Right lobe of liver (tissue), 6 donors: ENCODE measurements around the gene RIMS1. TPM values are rescaled to one million over a fixed set of nuclear protein-coding genes. Genes with fewer than 3 reads are reported as not detected.

Source experiments
- ATAC-seq, 4 donors: fragments of 200-7000 bp; cut with Tn5 transposase; one replicate each; pipeline ENCODE4 v1.9.1; 2020; ENCODE audit warnings: mild to moderate bottlenecking in 4 of 4, moderate library complexity in 4 of 4
- DNase-seq, 3 donors: peaks; one replicate each; pipeline ENCODE4 v3.0.0-alpha.2; 2020
- H3K27ac ChIP-seq, 3 donors: fragments of 200-600 bp; one replicate each; pipeline ENCODE4 v1.8.0; 2022
- H3K27me3 ChIP-seq, 2 donors: fragments of 200-600 bp; one replicate each; pipeline ENCODE4 v1.8.0; 2022
- H3K36me3 ChIP-seq, 4 donors: fragments of 200-600 bp; sonication (generic) in 1 of 4; one replicate each; pipeline versions ENCODE4 v1.5.1 to v1.8.0; 2017 to 2022; ENCODE audit warnings: control low read depth in 1 of 4
- H3K4me1 ChIP-seq, 4 donors: fragments of 200-600 bp; sonication (generic) in 1 of 4; one replicate each; pipeline versions ENCODE4 v1.5.1 to v1.8.0; 2017 to 2022; ENCODE audit warnings: control low read depth in 1 of 4
- H3K4me3 ChIP-seq, 3 donors: fragments of 200-600 bp; one replicate each; pipeline ENCODE4 v1.8.0; 2022
- H3K9me3 ChIP-seq, 4 donors: fragments of 200-600 bp; sonication (generic) in 1 of 4; one replicate each; pipeline versions ENCODE4 v1.5.1 to v1.8.0; 2017 to 2022; ENCODE audit warnings: control low read depth in 1 of 4
- CTCF ChIP-seq, 4 donors: fragments of 200-600 bp in 3 of 4; fragments of 450-650 bp in 1 of 4; IDR thresholded peaks; one replicate each; pipeline versions ENCODE4 v1.5.1 to v1.8.0; 2016 to 2022; ENCODE audit warnings: antibody characterized with exemption in 4 of 4, mild to moderate bottlenecking in 2 of 4
- POLR2A ChIP-seq: fragments of 450-650 bp; IDR thresholded peaks from one replicate; pipeline ENCODE4 v1.6.1; 2017; ENCODE audit warnings: antibody characterized with exemption, mild to moderate bottlenecking
- WGBS: methylation state at CpG from one replicate; pipeline ENCODE4 v1.1.6; 2018; ENCODE audit warnings: low coverage, low lambda C conversion rate; ENCODE audit not compliant: insufficient coverage; ENCODE audit errors: missing lambda C conversion rate; 5-methylcytosine and 5-hydroxymethylcytosine counted together
- intact Hi-C, 2 donors: fragments of 100-400 bp; cut with DNase I; formaldehyde crosslinking; loops; one replicate each; pipeline versions ENCODE4 v1.11.2 to v1.14.1; 2022
- total RNA-seq, 6 experiments: library from RNA; depleted of rRNA in 2 of 6; stranded (reverse); fragments of >200 nt in 2 of 6; fragmentation: NEBNext Ultra II Directional in 3 of 6; extraction: Animal tissue kit (Norgen Biotek cat#: 25700) in 3 of 6; gene quantifications; one replicate each; pipeline versions ENCODE4 v1.1.0 to v1.2.4, GENCODE V29; 2016 to 2023
- donor health status: DM: no; HTN: yes; CAD: no.
- donor health status: DM: no; HTN: no; CAD: no.
- donor health status: DM: no; HTN: no; CAD: no.
- donor health status: DM: no; HTN: yes; CAD: no.
- donor health status: DM: no; HTN: yes; CAD: no.

RIMS1 gene
- total RNA-seq, 6 experiments from 2014 or later, result 0.09 to 0.69 TPM; not detected in 4

DNA sequence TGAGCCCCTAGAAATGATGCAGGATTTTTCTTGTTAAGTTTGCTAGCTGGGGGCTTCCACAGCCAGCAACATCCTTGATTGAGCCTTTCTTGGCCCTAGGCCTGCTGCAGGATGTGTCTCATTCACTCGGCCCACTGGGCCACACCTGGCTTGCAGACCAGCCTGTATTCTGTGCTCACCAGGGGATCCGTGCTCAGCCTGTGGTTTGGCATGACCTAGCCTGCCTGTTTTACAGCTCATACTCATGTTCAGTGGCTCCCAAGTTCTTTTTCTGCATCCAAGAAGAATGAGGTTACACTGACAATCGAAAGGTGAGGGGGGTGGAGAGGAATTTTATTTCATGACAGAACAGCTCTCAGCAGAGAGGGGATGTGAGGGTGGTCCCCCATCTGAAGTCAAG, 263.4 kb downstream of the RIMS1 start:
- 57% methylated on average over 3 of the region's 3 CpGs for WGBS
- DNase-seq (no peak), ATAC-seq (no peak)
- Histone ChIP-seq H3K27ac (no peak overlapping the region), H3K4me3 (no peak overlapping the region), H3K36me3 (no peaks in the 10 kb centered on the region), H3K4me1 (no peaks in the 10 kb centered on the region), H3K27me3 (no peaks in the 10 kb centered on the region), H3K9me3 (no peaks in the 10 kb centered on the region)
- intact Hi-C loops, result no loop called here
- TF ChIP-seq POLR2A (no peak), CTCF (IDR thresholded peaks at IDR 0.05) (no peak)

DNA sequence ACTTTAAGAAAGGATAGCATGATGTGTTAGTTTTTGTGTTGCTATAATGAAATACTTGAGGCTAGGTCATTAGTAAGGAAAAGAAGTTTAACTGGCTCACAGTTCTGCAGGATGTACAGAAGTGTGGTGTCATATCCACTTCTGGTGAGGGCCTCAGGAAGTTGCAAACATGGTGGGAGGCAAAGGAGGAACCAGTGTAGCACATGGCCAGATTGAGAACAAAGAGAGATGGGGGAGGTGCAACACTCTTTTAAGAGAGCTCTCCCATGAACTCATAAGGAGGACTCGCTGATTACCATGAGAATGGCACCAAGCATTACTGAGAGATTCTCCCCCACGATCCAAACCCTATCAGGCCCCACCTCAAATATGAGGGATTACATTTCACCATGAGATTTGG, 265.4 kb downstream of the RIMS1 start:
- Histone ChIP-seq H3K36me3 (no peaks in the 10 kb centered on the region), H3K27me3 (no peaks in the 10 kb centered on the region), H3K4me1 (no peaks in the 10 kb centered on the region), H3K9me3 (no peaks in the 10 kb centered on the region), H3K4me3 (no peak overlapping the region), H3K27ac (no peak overlapping the region)
- no peak for ATAC-seq
- intact Hi-C loops, result no loop called here
- TF ChIP-seq POLR2A, result no peak
- TF ChIP-seq CTCF (IDR thresholded peaks at IDR 0.05), result no peak
- WGBS, result 15% methylated on average over 2 of the region's 2 CpGs
- no peak for DNase-seq

DNA sequence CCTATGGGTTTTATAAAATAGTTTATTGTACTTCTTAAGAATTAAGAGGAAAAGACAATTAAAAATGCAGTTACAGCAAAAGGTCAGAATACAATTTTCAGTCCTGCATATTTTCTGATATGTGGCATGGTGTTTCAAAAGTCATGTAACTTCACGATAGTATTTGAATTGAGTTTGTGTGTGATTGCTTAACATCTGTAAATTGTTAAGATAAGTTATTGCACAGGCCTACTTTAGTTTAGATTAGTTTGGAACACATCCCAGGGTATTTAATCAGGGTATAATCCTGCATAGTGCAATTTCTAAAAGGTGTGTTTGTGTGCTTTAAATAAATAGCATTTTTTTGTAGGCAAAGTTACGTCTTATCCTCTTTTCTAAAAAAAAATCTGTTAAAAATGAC, 289.6 kb downstream of the RIMS1 start:
- DNase-seq (no peak), ATAC-seq (no peak)
- H3K9me3 ChIP-seq, result no peaks in the 10 kb centered on the region
- 35% methylated on average over 2 of the region's 2 CpGs for WGBS
- H3K4me3 ChIP-seq, result no peak overlapping the region
- no peak overlapping the region for H3K27ac ChIP-seq
- no peaks in the 10 kb centered on the region for H3K4me1 ChIP-seq
- intact Hi-C loops, result no loop called here
- TF ChIP-seq CTCF (IDR thresholded peaks at IDR 0.05), result no peak
- no peak for TF ChIP-seq POLR2A
- H3K27me3 ChIP-seq, result no peaks in the 10 kb centered on the region
- no peaks in the 10 kb centered on the region for H3K36me3 ChIP-seq

GRCh38 chr6:72182337-72183246, 296.2 kb downstream of the RIMS1 start:
- Histone ChIP-seq H3K27ac (no peak overlapping the region), H3K4me1 (peaks cover 0 to 4% (median 0%) of the 10 kb centered on the region in 4 donors), H3K4me3 (peak overlapping the region; percentile 29 to 50 (median 44)), H3K36me3 (no peaks in the 10 kb centered on the region), H3K9me3 (no peaks in the 10 kb centered on the region), H3K27me3 (no peaks in the 10 kb centered on the region)
- TF ChIP-seq POLR2A (no peak), CTCF (IDR thresholded peaks at IDR 0.05) (no peak)
- DNase-seq (peak; percentile 49 to 75 (median 64)), ATAC-seq (peak; percentile 79 to 97 (median 81))
- intact Hi-C loops, result no loop called here
- WGBS, result 8% methylated on average over 29 of the region's 100 CpGs
